ENCODE data around the gene SMIM15.

Gene SMIM15

GRCh38 chr5:61159070-61159469 lies 3.2 kb downstream of the SMIM15 start:
- DNase-seq: no peak

GRCh38 chr5:61151893-61152292 lies 10.4 kb downstream of the SMIM15 start:
- no peak for DNase-seq

GRCh38 chr5:61148515-61148914 lies 13.8 kb downstream of the SMIM15 start:
- no peak for DNase-seq

GRCh38 chr5:61142811-61143210 lies 19.5 kb downstream of the SMIM15 start:
- DNase-seq: no peak

GRCh38 chr5:61142391-61142790 lies 19.9 kb downstream of the SMIM15 start:
- DNase-seq: no peak

- no peak for DNase-seq
Measured at GRCh38 chr5:61141801-61142200, 20.5 kb downstream of the SMIM15 start.

- no peak for DNase-seq
Measured at GRCh38 chr5:61139931-61140330, 22.3 kb downstream of the SMIM15 start.

GRCh38 chr5:61139094-61139873 lies 23.0 kb downstream of the SMIM15 start:
- no peak for DNase-seq

GRCh38 chr5:61137835-61138234 lies 24.4 kb downstream of the SMIM15 start:
- DNase-seq: no peak

- no peak for DNase-seq
Measured at GRCh38 chr5:61132559-61132958, 29.7 kb downstream of the SMIM15 start.

GRCh38 chr5:61130289-61130688 lies 32.0 kb downstream of the SMIM15 start:
- no peak for DNase-seq

GRCh38 chr5:61123145-61123544 lies 39.1 kb downstream of the SMIM15 start:
- no peak for DNase-seq

- no peak for DNase-seq
Measured at GRCh38 chr5:61120534-61120933, 41.7 kb downstream of the SMIM15 start.

- DNase-seq: no peak
Measured at GRCh38 chr5:61119066-61119465, 43.2 kb downstream of the SMIM15 start.

- no peak for DNase-seq
Measured at GRCh38 chr5:61115968-61116367, 46.3 kb downstream of the SMIM15 start.

GRCh38 chr5:61114441-61114840 lies 47.8 kb downstream of the SMIM15 start:
- no peak for DNase-seq
